Lung (tissue), 12 donors: ENCODE results near the gene GALNT2. TPM values are rescaled to one million over a fixed set of nuclear protein-coding genes. Genes with fewer than 3 reads are reported as not detected.

Source experiments
- ATAC-seq: fragments of 200-7000 bp; cut with Tn5 transposase; one replicate; pipeline ENCODE4 v1.9.1; 2020; ENCODE audit warnings: moderate number of reproducible peaks; ENCODE audit not compliant: insufficient read depth, low FRiP score
- DNase-seq, 3 donors: peaks; one replicate each; pipeline ENCODE4 v3.0.0-alpha.2; 2013 to 2017
- H3K27ac ChIP-seq, 2 donors: one replicate each; pipeline ENCODE4 v1.5.1; 2013; ENCODE audit warnings: mild to moderate bottlenecking in 2 of 2, moderate library complexity in 2 of 2, control low read depth in 1 of 2, inconsistent platforms in 1 of 2, low read depth in 1 of 2, low read length in 1 of 2
- H3K27me3 ChIP-seq, 3 donors: one replicate each; pipeline ENCODE4 v1.5.1; 2013; ENCODE audit warnings: low read length in 2 of 3; ENCODE audit not compliant: control insufficient read depth in 3 of 3, insufficient read depth in 3 of 3
- H3K36me3 ChIP-seq, 4 donors: one replicate each; pipeline ENCODE4 v1.5.1; 2013; ENCODE audit warnings: low read length in 4 of 4, mild to moderate bottlenecking in 1 of 4, moderate library complexity in 1 of 4; ENCODE audit not compliant: control insufficient read depth in 4 of 4, insufficient read depth in 4 of 4
- H3K4me1 ChIP-seq, 5 donors: one replicate each; pipeline ENCODE4 v1.5.1; 2013; ENCODE audit warnings: low read length in 5 of 5, mild to moderate bottlenecking in 2 of 5, moderate library complexity in 1 of 5; ENCODE audit not compliant: control insufficient read depth in 5 of 5, insufficient read depth in 5 of 5
- H3K4me3 ChIP-seq: one replicate; pipeline ENCODE4 v1.5.1; 2013; ENCODE audit warnings: mild to moderate bottlenecking, control low read depth, moderate library complexity
- H3K9ac ChIP-seq, 2 donors: one replicate each; pipeline ENCODE4 v1.5.1; 2013; ENCODE audit warnings: low read length in 2 of 2, control low read depth in 1 of 2; ENCODE audit not compliant: insufficient read depth in 1 of 2
- H3K9me3 ChIP-seq, 4 donors: one replicate each; pipeline ENCODE4 v1.5.1; 2013; ENCODE audit warnings: low read length in 3 of 4, mild to moderate bottlenecking in 1 of 4, moderate library complexity in 1 of 4; ENCODE audit not compliant: control insufficient read depth in 4 of 4, insufficient read depth in 3 of 4
- CTCF ChIP-seq: IDR thresholded peaks from 2 replicates; pipeline ENCODE4 v1.5.1; 2012; ENCODE audit warnings: mild to moderate bottlenecking; ENCODE audit errors: control extremely low read depth, extremely low read depth
- WGBS, 2 donors: extraction: QIAGEN DNeasy Blood & Tissue Kit; methylation state at CpG; one replicate each; pipeline ENCODE4 v1.1.7; 2013; 5-methylcytosine and 5-hydroxymethylcytosine counted together
- polyA plus RNA-seq, 2 donors: library from polyadenylated mRNA; stranded (reverse); fragments of 200-250 nt; gene quantifications; one replicate each; pipeline ENCODE4 v1.2.1, GENCODE V29; 2013
- total RNA-seq, 2 donors: library from RNA; depleted of rRNA in 1 of 2; stranded (reverse); fragments of >200 nt in 1 of 2; gene quantifications; one replicate each; pipeline ENCODE4 v1.2.1, GENCODE V29; 2014 to 2021
- donor health status: control.
- donor health status: control.
- donor health status: Bipolar disorder and iron deficiency.
- donor health status: healthy.
- donor health status: DM: yes; HTN: yes; CAD: no.

GALNT2 gene
- total and polyA plus RNA-seq, 4 donors: 23.1 to 101 (median 58.9) TPM

GRCh38 chr1:230307213-230307612 lies 240.2 kb downstream of the GALNT2 start:
- H3K4me3 ChIP-seq: no peak overlapping the region
- no peaks in the 10 kb centered on the region for H3K36me3 ChIP-seq
- peaks cover 0 to 10% (median 0%) of the 10 kb centered on the region in 5 donors for H3K4me1 ChIP-seq
- no peaks in the 10 kb centered on the region for H3K9me3 ChIP-seq
- DNase-seq: peak in 1 of 3 donors; percentile 26
- ATAC-seq: no peak
- no peak for TF ChIP-seq CTCF
- no peak overlapping the region for H3K9ac ChIP-seq
- H3K27ac ChIP-seq: no peak overlapping the region
- WGBS, 2 donors: 55 to 70% methylated on average over 4 of the region's 4 CpGs
- peaks cover 0 to 2% (median 0%) of the 10 kb centered on the region in 3 donors for H3K27me3 ChIP-seq

GRCh38 chr1:230308039-230308438 lies 241.0 kb downstream of the GALNT2 start:
- H3K27me3 ChIP-seq: peaks cover 0 to 2% (median 0%) of the 10 kb centered on the region in 3 donors
- H3K4me3 ChIP-seq: no peak overlapping the region
- no peak overlapping the region for H3K27ac ChIP-seq
- peak; percentile 28 to 54 (median 29) for DNase-seq
- no peaks in the 10 kb centered on the region for H3K9me3 ChIP-seq
- no peak for TF ChIP-seq CTCF
- no peaks in the 10 kb centered on the region for H3K36me3 ChIP-seq
- WGBS, 2 donors: 71 to 84% methylated on average over 8 of the region's 8 CpGs
- H3K4me1 ChIP-seq: peaks cover 0 to 10% (median 0%) of the 10 kb centered on the region in 5 donors
- no peak for ATAC-seq
- H3K9ac ChIP-seq: no peak overlapping the region

GRCh38 chr1:230308821-230309220 lies 241.8 kb downstream of the GALNT2 start:
- no peak for TF ChIP-seq CTCF
- Histone ChIP-seq H3K9ac (no peak overlapping the region), H3K27me3 (peaks cover 0 to 2% (median 0%) of the 10 kb centered on the region in 3 donors), H3K36me3 (no peaks in the 10 kb centered on the region), H3K27ac (no peak overlapping the region), H3K4me3 (no peak overlapping the region), H3K4me1 (peaks cover 0 to 6% (median 0%) of the 10 kb centered on the region in 5 donors), H3K9me3 (no peaks in the 10 kb centered on the region)
- ATAC-seq (no peak), DNase-seq (no peak)
- 91 to 98% methylated on average over 17 of the region's 17 CpGs for WGBS, 2 donors

GRCh38 chr1:230309646-230310177 lies 242.7 kb downstream of the GALNT2 start:
- Histone ChIP-seq H3K9ac (no peak overlapping the region), H3K27ac (no peak overlapping the region), H3K36me3 (no peaks in the 10 kb centered on the region), H3K4me3 (no peak overlapping the region), H3K4me1 (peaks cover 0 to 5% (median 0%) of the 10 kb centered on the region in 5 donors), H3K9me3 (no peaks in the 10 kb centered on the region), H3K27me3 (peaks cover 0 to 2% (median 0%) of the 10 kb centered on the region in 3 donors)
- ATAC-seq (no peak), DNase-seq (no peak)
- 93 to 96% methylated on average over 15 of the region's 15 CpGs for WGBS, 2 donors
- no peak for TF ChIP-seq CTCF
